Fibroblast of mammary gland (primary cell): ENCODE results near the gene ZNF567.

Experiments
- DNase-seq: peaks from one replicate; pipeline ENCODE4 v3.0.0-alpha.2; 2010; ENCODE audit warnings: low read depth
- H3K4me3 ChIP-seq: 2 replicates; pipeline ENCODE4 v1.5.1; 2011; ENCODE audit warnings: low read depth, mild to moderate bottlenecking, low read length, moderate library complexity; ENCODE audit not compliant: control insufficient read depth
- CTCF ChIP-seq: conservative IDR thresholded peaks from 2 replicates; pipeline ENCODE4 v1.5.1; 2011; ENCODE audit warnings: low read depth, low read length, inconsistent platforms; ENCODE audit not compliant: control insufficient read depth, insufficient read depth

ZNF567 gene

GRCh38 chr19:36672368-36672767 is 15.0 kb upstream of the ZNF567 start:
- no peak for DNase-seq

GRCh38 chr19:36674201-36674600 is 13.2 kb upstream of the ZNF567 start:
- DNase-seq, result no peak
- no peak overlapping the region for H3K4me3 ChIP-seq
- TF ChIP-seq CTCF, result no peak

More at GRCh38 chr19:36672368-36672767, 15.0 kb upstream of the ZNF567 start:
- H3K4me3 ChIP-seq, result no peak overlapping the region
- TF ChIP-seq CTCF, result no peak

GRCh38 chr19:36679455-36679854 is 8.0 kb upstream of the ZNF567 start:
- no peak overlapping the region for H3K4me3 ChIP-seq
- no peak for TF ChIP-seq CTCF
- no peak for DNase-seq

GRCh38 chr19:36685835-36686234 is 1.6 kb upstream of the ZNF567 start:
- TF ChIP-seq CTCF, result no peak
- no peak for DNase-seq
- no peak overlapping the region for H3K4me3 ChIP-seq

- TF ChIP-seq CTCF, result no peak
- H3K4me3 ChIP-seq, result peak overlapping the region; percentile 90
- DNase-seq, result peak; percentile 16
Observed at GRCh38 chr19:36686365-36687213, 823 bp upstream of the ZNF567 start.

- TF ChIP-seq CTCF, result no peak
- H3K4me3 ChIP-seq, result peak overlapping the region; percentile 90
- DNase-seq, result peak; percentile 4
Observed at GRCh38 chr19:36688058-36688457, 646 bp downstream of the ZNF567 start.
